Gastrocnemius medialis (tissue), 4 donors: ENCODE measurements around the gene NCEH1.

Experiments used
- CTCF ChIP-seq, 5 experiments: fragments of 450-650 bp in 3 of 5; fragments of 200-600 bp in 2 of 5; sonication (generic) in 2 of 5; IDR thresholded peaks in 4 of 5; conservative IDR thresholded peaks in 1 of 5; 1 replicate in 4 of 5; 2 replicates in 1 of 5; pipeline ENCODE4 v1.5.1; 2016 to 2019; ENCODE audit warnings: antibody characterized with exemption in 5 of 5, mild to moderate bottlenecking in 3 of 5, moderate library complexity in 3 of 5
- POLR2A ChIP-seq, 2 donors: fragments of 450-650 bp; IDR thresholded peaks; one replicate each; pipeline ENCODE4 v1.6.1; 2017; ENCODE audit warnings: antibody characterized with exemption in 2 of 2, mild to moderate bottlenecking in 2 of 2, moderate library complexity in 2 of 2

- TF ChIP-seq CTCF (IDR thresholded peaks at IDR 0.05 in 4 of 5, conservative IDR thresholded peaks at IDR 0.05 in 1 of 5), result no peak
- no peak for TF ChIP-seq POLR2A (IDR thresholded peaks at IDR 0.05)
These were observed 130.0 kb downstream of the NCEH1 start for GRCh38 chr3:172580680-172581401.
